Hepatocyte (in vitro differentiated cells): Measurements from ENCODE around the gene EML6. TPM values are rescaled to one million over a fixed set of nuclear protein-coding genes. Genes with fewer than 3 reads are reported as not detected.

Experiments used
- DNase-seq: peaks from one replicate; pipeline ENCODE4 v3.0.0-alpha.2; 2016; ENCODE audit warnings: low spot score
- H2AFZ ChIP-seq: fragments of 200-600 bp; sonication (generic); 2 replicates; pipeline ENCODE4 v1.6.0; 2016; ENCODE audit warnings: antibody characterized with exemption, mild to moderate bottlenecking
- H3K27ac ChIP-seq: fragments of 200-600 bp; sonication (generic); 2 replicates; pipeline ENCODE4 v1.5.1; 2016; ENCODE audit warnings: mild to moderate bottlenecking
- H3K27me3 ChIP-seq: fragments of 200-600 bp; sonication (generic); 2 replicates; pipeline ENCODE4 v1.6.1; 2016
- H3K36me3 ChIP-seq: fragments of 200-600 bp; sonication (generic); replicated peaks from 2 replicates; pipeline ENCODE4 v1.5.1; 2016; ENCODE audit warnings: low read depth; ENCODE audit not compliant: insufficient read depth
- H3K4me1 ChIP-seq: fragments of 200-600 bp; sonication (generic); 2 replicates; pipeline ENCODE4 v1.5.1; 2016; ENCODE audit warnings: mild to moderate bottlenecking, moderate library complexity; ENCODE audit not compliant: insufficient read depth
- H3K4me2 ChIP-seq: fragments of 200-600 bp; sonication (generic); 2 replicates; pipeline ENCODE4 v1.6.0; 2016
- H3K4me3 ChIP-seq: fragments of 200-600 bp; sonication (generic); 2 replicates; pipeline ENCODE4 v1.5.1; 2016; ENCODE audit warnings: mild to moderate bottlenecking
- H3K79me2 ChIP-seq: fragments of 200-600 bp; sonication (generic); 2 replicates; pipeline ENCODE4 v1.6.0; 2017; ENCODE audit warnings: mild to moderate bottlenecking
- H3K9me2 ChIP-seq: fragments of 200-600 bp; sonication (generic); replicated peaks from 2 replicates; pipeline ENCODE4 v1.6.0; 2017; ENCODE audit warnings: mild to moderate bottlenecking; ENCODE audit not compliant: insufficient read depth
- H3K9me3 ChIP-seq: fragments of 200-600 bp; sonication (generic); 2 replicates; pipeline ENCODE4 v1.5.1; 2016; ENCODE audit warnings: low read depth, mild to moderate bottlenecking
- H4K20me1 ChIP-seq: fragments of 200-600 bp; sonication (generic); 2 replicates; pipeline ENCODE4 v1.6.0; 2016; ENCODE audit warnings: mild to moderate bottlenecking; ENCODE audit not compliant: insufficient read depth, poor library complexity, severe bottlenecking
- CTCF ChIP-seq: fragments of 200-600 bp; sonication (generic); IDR thresholded peaks from 2 replicates; pipeline ENCODE4 v1.5.1; 2016; ENCODE audit warnings: antibody characterized with exemption, mild to moderate bottlenecking; ENCODE audit not compliant: poor library complexity
- EZH2 ChIP-seq: fragments of 200-600 bp; sonication (generic); IDR thresholded peaks from 2 replicates; pipeline ENCODE4 v1.6.1; 2016; ENCODE audit warnings: antibody characterized with exemption, mild to moderate bottlenecking, borderline replicate concordance
- EZH2phosphoT487 ChIP-seq: fragments of 200-600 bp; sonication (generic); IDR thresholded peaks from one replicate; pipeline ENCODE4 v1.6.1; 2018; ENCODE audit warnings: antibody characterized with exemption, mild to moderate bottlenecking, low read depth, moderate library complexity; ENCODE audit not compliant: unreplicated experiment, severe bottlenecking
- WGBS: methylation state at CpG from one replicate; pipeline ENCODE4 v1.1.6; 2016; ENCODE audit warnings: low lambda C conversion rate; ENCODE audit errors: missing lambda C conversion rate; 5-methylcytosine and 5-hydroxymethylcytosine counted together
- polyA plus RNA-seq: library from polyadenylated mRNA; unstranded; fragments of >200 nt; fragmentation: Nextera tagmentation; extraction: Ambion mirVana; gene quantifications from 2 replicates; pipeline ENCODE4 v1.2.1, GENCODE V29; 2016
- total RNA-seq: library from RNA; depleted of rRNA; stranded (reverse); fragments of >200 nt; gene quantifications from 2 replicates; pipeline ENCODE4 v1.2.3, GENCODE V29; 2014

The EML6 gene
- total and polyA plus RNA-seq, 2 experiments from 2014 or later, result 1.9 to 4.0 TPM

GRCh38 chr2:54787755-54788366, 64.4 kb downstream of the EML6 start:
- 98% methylated on average over 17 of the region's 17 CpGs for WGBS
- DNase-seq, result no peak
- H4K20me1 ChIP-seq, result no peaks in the 10 kb centered on the region
- H3K27me3 ChIP-seq, result no peaks in the 10 kb centered on the region
- no peak overlapping the region for H3K27ac ChIP-seq
- no peak overlapping the region for H2AFZ ChIP-seq
- H3K4me2 ChIP-seq, result no peak overlapping the region
- H3K9me3 ChIP-seq, result no peaks in the 10 kb centered on the region
- H3K4me3 ChIP-seq, result no peak overlapping the region
- no peaks in the 10 kb centered on the region for H3K9me2 ChIP-seq
- no peak for TF ChIP-seq EZH2
- no peak for TF ChIP-seq EZH2phosphoT487
- no peak for TF ChIP-seq CTCF
- H3K4me1 ChIP-seq, result no peaks in the 10 kb centered on the region
- H3K36me3 ChIP-seq, result no peaks in the 10 kb centered on the region
- H3K79me2 ChIP-seq, result no peaks in the 10 kb centered on the region

GRCh38 chr2:54789878-54790277, 66.4 kb downstream of the EML6 start:
- 88% methylated on average over 2 of the region's 2 CpGs for WGBS
- H3K27me3 ChIP-seq, result no peaks in the 10 kb centered on the region
- no peaks in the 10 kb centered on the region for H3K79me2 ChIP-seq
- no peaks in the 10 kb centered on the region for H4K20me1 ChIP-seq
- no peaks in the 10 kb centered on the region for H3K9me2 ChIP-seq
- TF ChIP-seq EZH2phosphoT487, result no peak
- no peak for TF ChIP-seq EZH2
- TF ChIP-seq CTCF, result no peak
- no peaks in the 10 kb centered on the region for H3K36me3 ChIP-seq
- no peak overlapping the region for H2AFZ ChIP-seq
- no peaks in the 10 kb centered on the region for H3K9me3 ChIP-seq
- no peak overlapping the region for H3K4me2 ChIP-seq
- H3K27ac ChIP-seq, result no peak overlapping the region
- no peak for DNase-seq
- H3K4me3 ChIP-seq, result no peak overlapping the region
- no peaks in the 10 kb centered on the region for H3K4me1 ChIP-seq

GRCh38 chr2:54791831-54792230, 68.4 kb downstream of the EML6 start:
- H3K27ac ChIP-seq, result no peak overlapping the region
- H3K27me3 ChIP-seq, result no peaks in the 10 kb centered on the region
- H2AFZ ChIP-seq, result no peak overlapping the region
- H3K9me2 ChIP-seq, result no peaks in the 10 kb centered on the region
- no peaks in the 10 kb centered on the region for H3K36me3 ChIP-seq
- no peaks in the 10 kb centered on the region for H3K79me2 ChIP-seq
- no peak for TF ChIP-seq EZH2
- TF ChIP-seq EZH2phosphoT487, result no peak
- no peak for TF ChIP-seq CTCF
- no peak for DNase-seq
- 44% methylated on average over 3 of the region's 3 CpGs for WGBS
- H3K4me1 ChIP-seq, result no peaks in the 10 kb centered on the region
- H4K20me1 ChIP-seq, result no peaks in the 10 kb centered on the region
- no peak overlapping the region for H3K4me2 ChIP-seq
- no peak overlapping the region for H3K4me3 ChIP-seq
- H3K9me3 ChIP-seq, result no peaks in the 10 kb centered on the region

- no peaks in the 10 kb centered on the region for H3K9me2 ChIP-seq
- H3K9me3 ChIP-seq, result no peaks in the 10 kb centered on the region
- H3K4me3 ChIP-seq, result no peak overlapping the region
- H3K79me2 ChIP-seq, result no peaks in the 10 kb centered on the region
- H4K20me1 ChIP-seq, result no peaks in the 10 kb centered on the region
- H3K27me3 ChIP-seq, result no peaks in the 10 kb centered on the region
- H3K27ac ChIP-seq, result no peak overlapping the region
- H3K4me2 ChIP-seq, result no peak overlapping the region
- 86% methylated on average over 4 of the region's 4 CpGs for WGBS
- no peak for TF ChIP-seq CTCF
- no peak for TF ChIP-seq EZH2phosphoT487
- no peak for TF ChIP-seq EZH2
- no peak overlapping the region for H2AFZ ChIP-seq
- H3K36me3 ChIP-seq, result no peaks in the 10 kb centered on the region
- DNase-seq, result no peak
- no peaks in the 10 kb centered on the region for H3K4me1 ChIP-seq
Measured at GRCh38 chr2:54797307-54797706, 73.8 kb downstream of the EML6 start.
